Lower lobe of right lung (tissue), 2 donors: ENCODE results near the gene FRAS1. TPM values are rescaled to one million over a fixed set of nuclear protein-coding genes. Genes with fewer than 3 reads are reported as not detected.
"Not testable (repeated sequence)": the region's sequence is repeated elsewhere in the genome, so short reads cannot be mapped to it uniquely, and the experiment has no call there.

Source experiments
- ATAC-seq, 2 donors: fragments of 200-7000 bp; cut with Tn5 transposase; one replicate each; pipeline ENCODE4 v1.9.1; 2020 to 2022; ENCODE audit warnings: mild to moderate bottlenecking in 2 of 2, moderate library complexity in 2 of 2
- DNase-seq: peaks from one replicate; pipeline ENCODE4 v3.0.0-alpha.2; 2020
- H3K27ac ChIP-seq: fragments of 200-600 bp; one replicate; pipeline ENCODE4 v1.8.0; 2022
- H3K27me3 ChIP-seq: fragments of 200-600 bp; one replicate; pipeline ENCODE4 v1.8.0; 2022; ENCODE audit warnings: low read depth
- H3K36me3 ChIP-seq: fragments of 200-600 bp; one replicate; pipeline ENCODE4 v1.8.0; 2022; ENCODE audit warnings: mild to moderate bottlenecking
- H3K4me1 ChIP-seq: fragments of 200-600 bp; one replicate; pipeline ENCODE4 v1.8.0; 2022
- H3K4me3 ChIP-seq: fragments of 200-600 bp; one replicate; pipeline ENCODE4 v1.8.0; 2022; ENCODE audit warnings: mild to moderate bottlenecking
- H3K9me3 ChIP-seq: fragments of 200-600 bp; one replicate; pipeline ENCODE4 v1.8.0; 2022
- intact Hi-C: fragments of 100-400 bp; cut with DNase I; formaldehyde crosslinking; loops from one replicate; pipeline ENCODE4 v1.11.0; 2022
- total RNA-seq: library from RNA; stranded (reverse); fragmentation: NEBNext Ultra II Directional; extraction: Animal tissue kit (Norgen Biotek cat#: 25700); gene quantifications from one replicate; pipeline ENCODE4 v1.2.1, GENCODE V29; 2021
- TF ChIP-seq, protein P1 (sequence below): fragments of 200-600 bp; IDR thresholded peaks from one replicate; pipeline ENCODE4 v1.8.0; 2022; ENCODE audit warnings: antibody characterized with exemption, mild to moderate bottlenecking
- donor health status: DM: no; HTN: yes; CAD: no; lungs with severe emphysema.

The FRAS1 gene
- total RNA-seq, 1 donor from 2014 or later: 9.2 TPM

DNA sequence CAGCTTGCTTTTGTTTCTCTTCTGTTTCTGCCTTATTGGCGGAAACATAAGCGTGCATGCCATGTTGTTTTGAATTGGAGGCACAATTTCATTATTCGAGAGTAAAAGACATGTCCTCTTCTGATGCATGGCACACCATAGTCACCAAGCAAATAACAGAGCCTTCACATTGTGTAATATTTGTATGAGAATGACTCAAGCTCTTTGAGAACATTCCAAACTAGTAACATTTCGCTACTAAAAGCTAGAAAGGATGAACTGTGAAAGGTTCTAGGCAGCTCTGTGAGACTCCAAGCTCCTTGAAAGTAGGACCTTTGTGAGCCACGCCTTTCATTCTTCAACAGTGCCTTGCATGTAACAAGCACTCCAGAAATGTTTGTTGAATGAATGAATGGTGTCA, 485.2 kb downstream of the FRAS1 start:
- TF ChIP-seq, protein P1, sequence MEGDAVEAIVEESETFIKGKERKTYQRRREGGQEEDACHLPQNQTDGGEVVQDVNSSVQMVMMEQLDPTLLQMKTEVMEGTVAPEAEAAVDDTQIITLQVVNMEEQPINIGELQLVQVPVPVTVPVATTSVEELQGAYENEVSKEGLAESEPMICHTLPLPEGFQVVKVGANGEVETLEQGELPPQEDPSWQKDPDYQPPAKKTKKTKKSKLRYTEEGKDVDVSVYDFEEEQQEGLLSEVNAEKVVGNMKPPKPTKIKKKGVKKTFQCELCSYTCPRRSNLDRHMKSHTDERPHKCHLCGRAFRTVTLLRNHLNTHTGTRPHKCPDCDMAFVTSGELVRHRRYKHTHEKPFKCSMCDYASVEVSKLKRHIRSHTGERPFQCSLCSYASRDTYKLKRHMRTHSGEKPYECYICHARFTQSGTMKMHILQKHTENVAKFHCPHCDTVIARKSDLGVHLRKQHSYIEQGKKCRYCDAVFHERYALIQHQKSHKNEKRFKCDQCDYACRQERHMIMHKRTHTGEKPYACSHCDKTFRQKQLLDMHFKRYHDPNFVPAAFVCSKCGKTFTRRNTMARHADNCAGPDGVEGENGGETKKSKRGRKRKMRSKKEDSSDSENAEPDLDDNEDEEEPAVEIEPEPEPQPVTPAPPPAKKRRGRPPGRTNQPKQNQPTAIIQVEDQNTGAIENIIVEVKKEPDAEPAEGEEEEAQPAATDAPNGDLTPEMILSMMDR: no peak
- Histone ChIP-seq H3K27ac (no peak overlapping the region), H3K4me3 (no peak overlapping the region), H3K27me3 (no peaks in the 10 kb centered on the region), H3K9me3 (no peaks in the 10 kb centered on the region), H3K4me1 (peaks cover 11% of the 10 kb centered on the region), H3K36me3 (no peaks in the 10 kb centered on the region)
- intact Hi-C loops: no loop called here
- DNase-seq: no peak
- ATAC-seq: peak; percentile 59 to 77

DNA sequence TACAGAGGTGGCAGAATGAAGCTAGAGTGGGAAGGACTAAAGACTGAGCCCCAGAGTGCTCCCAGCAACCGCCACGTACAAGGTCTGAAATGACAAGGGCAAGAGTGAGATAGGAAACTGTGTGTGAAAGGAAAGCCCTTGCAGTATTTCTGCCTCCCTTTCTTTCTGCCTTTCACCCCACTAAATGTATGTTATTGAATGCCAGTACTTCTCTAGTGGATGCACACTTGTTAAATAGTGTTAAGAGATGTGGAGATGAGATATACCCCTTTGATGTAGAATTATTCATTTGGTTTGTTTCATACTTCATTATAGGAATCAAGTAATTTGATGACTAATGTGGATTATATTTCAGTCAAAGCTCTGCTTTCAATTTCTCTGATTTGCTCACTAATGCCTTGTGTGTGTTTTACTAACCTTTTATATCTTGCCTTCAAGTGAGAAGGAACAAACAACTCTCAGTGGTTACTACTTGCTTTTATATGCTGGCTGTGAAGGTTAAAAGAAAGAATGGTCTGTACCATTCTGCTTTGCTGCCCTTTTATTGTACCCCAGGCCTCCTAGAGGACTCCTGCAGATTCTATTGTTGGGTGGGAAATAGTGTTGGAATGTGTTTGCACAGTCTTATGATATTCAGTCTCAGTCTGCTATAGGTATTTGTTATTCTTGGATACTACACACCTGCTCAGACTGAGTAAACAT, 486.5 kb downstream of the FRAS1 start:
- Histone ChIP-seq H3K4me3 (no peak overlapping the region), H3K36me3 (no peaks in the 10 kb centered on the region), H3K27ac (no peak overlapping the region), H3K9me3 (no peaks in the 10 kb centered on the region), H3K27me3 (no peaks in the 10 kb centered on the region), H3K4me1 (peaks cover 11% of the 10 kb centered on the region)
- ATAC-seq: peak in 1 of 2 donors; percentile 42
- DNase-seq: no peak
- TF ChIP-seq, protein P1: no peak
- intact Hi-C loops: no loop called here

DNA sequence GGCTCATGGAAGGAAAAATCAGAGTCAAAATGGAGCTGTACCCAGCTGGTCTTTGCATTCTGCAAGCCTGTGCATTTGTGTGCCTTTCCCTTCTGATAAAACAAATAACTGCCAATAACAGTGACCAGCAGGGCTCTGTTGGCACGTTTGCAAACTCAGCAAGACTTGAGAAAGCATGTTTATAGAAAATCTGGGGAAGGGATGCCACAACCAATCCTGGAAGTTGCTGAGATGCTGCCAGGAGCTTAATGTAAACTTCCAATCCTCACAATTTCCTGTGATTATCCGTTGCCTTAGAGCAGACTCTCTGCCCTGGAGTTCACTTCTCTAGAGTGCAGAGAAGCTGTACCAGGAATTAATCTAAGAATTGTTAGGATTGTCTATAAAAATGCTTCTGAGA, 487.6 kb downstream of the FRAS1 start:
- Histone ChIP-seq H3K27me3 (no peaks in the 10 kb centered on the region), H3K9me3 (no peaks in the 10 kb centered on the region), H3K36me3 (no peaks in the 10 kb centered on the region), H3K4me3 (no peak overlapping the region), H3K27ac (no peak overlapping the region), H3K4me1 (peaks cover 11% of the 10 kb centered on the region)
- intact Hi-C loops: no loop called here
- TF ChIP-seq, protein P1: no peak
- no peak for ATAC-seq
- DNase-seq: no peak

DNA sequence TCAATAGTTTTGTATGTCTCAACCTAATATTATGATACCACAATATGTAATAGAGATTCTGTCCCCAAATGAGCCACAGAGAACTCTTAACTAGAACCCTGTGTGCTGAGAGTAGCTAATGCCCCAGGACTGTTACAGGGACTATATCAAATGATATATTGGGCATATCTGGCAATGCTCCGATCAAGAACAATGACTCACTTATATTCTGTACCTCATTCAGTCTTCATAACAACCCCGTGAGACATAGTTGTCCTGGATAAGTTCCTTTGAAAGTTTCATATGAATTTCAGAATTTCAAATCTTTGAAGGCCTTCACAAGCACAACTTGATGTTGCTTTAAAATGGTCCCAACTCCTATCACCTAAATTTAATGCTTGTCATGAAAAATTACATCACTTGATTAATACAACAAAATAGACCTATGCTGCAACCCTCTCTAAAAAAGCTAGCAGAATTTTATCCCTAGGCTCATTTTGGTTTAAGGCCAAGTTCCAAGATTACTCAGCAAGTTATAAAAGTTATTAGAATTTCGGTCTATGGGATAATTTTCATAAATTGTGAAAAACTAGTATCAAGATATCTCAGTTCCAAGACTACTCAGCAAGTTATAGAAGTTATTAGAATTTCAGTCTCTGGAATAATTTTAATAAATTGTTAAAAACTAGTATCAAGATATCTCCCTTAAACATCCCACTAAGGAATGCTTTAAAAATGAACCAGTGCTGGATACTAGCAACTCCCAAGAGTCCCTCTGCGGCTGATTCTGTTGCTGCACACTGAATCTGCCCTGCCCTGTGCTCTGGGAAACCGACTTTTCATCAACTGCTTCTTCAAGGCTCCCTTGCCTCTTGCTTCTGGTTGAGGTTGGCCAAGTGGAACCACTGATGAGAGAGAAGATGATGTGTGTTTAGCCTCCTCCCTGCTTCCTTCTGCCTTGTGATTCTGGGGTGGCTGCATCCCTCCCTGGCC, 488.4 kb downstream of the FRAS1 start:
- TF ChIP-seq, protein P1: no peak
- Histone ChIP-seq H3K36me3 (no peaks in the 10 kb centered on the region), H3K27me3 (no peaks in the 10 kb centered on the region), H3K9me3 (no peaks in the 10 kb centered on the region), H3K27ac (peak overlapping the region; percentile 28), H3K4me3 (no peak overlapping the region), H3K4me1 (peaks cover 11% of the 10 kb centered on the region)
- ATAC-seq (no peak), DNase-seq (no peak)
- intact Hi-C loops: no loop called here

DNA sequence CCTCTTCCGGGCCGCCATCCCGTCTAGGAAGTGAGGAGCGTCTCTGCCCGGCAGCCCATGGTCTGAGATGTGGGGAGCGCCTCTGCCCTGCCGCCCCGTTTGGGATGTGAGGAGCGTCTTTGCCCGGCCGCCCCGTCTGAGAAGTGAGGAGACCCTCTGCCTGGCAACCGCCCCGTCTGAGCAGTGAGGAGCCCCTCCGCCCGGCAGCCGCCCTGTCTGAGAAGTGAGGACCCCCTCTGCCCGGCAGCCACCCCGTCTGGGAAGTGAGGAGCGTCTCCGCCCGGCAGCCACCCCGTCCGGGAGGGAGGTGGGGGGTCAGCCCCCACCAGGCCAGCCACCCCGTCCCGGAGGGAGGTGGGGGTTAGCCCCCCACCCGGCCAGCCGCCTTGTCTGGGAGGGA, 490.8 kb downstream of the FRAS1 start:
- ATAC-seq, H3K36me3 ChIP-seq, intact Hi-C loops, H3K27me3 ChIP-seq, DNase-seq, H3K4me3 ChIP-seq, H3K27ac ChIP-seq, H3K9me3 ChIP-seq: not testable (repeated sequence)
- H3K4me1 ChIP-seq: peaks cover 31% of the 10 kb centered on the region

DNA sequence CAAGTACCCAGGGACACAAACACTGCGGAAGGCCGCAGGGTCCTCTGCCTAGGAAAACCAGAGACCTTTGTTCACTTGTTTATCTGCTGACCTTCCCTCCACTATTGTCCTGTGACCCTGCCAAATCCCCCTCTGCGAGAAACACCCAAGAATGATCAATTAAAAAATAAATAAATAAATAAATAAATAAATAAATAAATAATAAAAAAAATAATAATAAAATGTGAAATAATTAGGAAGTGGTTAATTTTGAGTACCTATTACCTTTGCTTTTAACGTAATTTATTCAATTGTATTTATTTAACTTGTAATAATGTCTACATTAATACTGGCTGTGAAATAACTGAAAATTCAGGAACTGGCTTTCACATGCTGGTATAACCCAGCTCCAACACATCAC, 491.8 kb downstream of the FRAS1 start:
- H3K36me3 ChIP-seq, DNase-seq, H3K4me3 ChIP-seq, ATAC-seq, H3K9me3 ChIP-seq, H3K27me3 ChIP-seq, intact Hi-C loops, H3K27ac ChIP-seq: not testable (repeated sequence)
- peaks cover 38% of the 10 kb centered on the region for H3K4me1 ChIP-seq
